Embryonic facial prominence (tissue), 1 donor: Measurements from ENCODE around the gene IL17RC.
"Not testable (repeated sequence)": the region's sequence is repeated elsewhere in the genome, so short reads cannot be mapped to it uniquely, and the experiment has no call there.

ENCODE experiments used
- DNase-seq: peaks from one replicate; pipeline ENCODE4 v3.0.0-alpha.2; 2016; ENCODE audit errors: extremely low spot score

Gene IL17RC

GRCh38 chr3:9915254-9916141 is 1.4 kb upstream of the IL17RC start:
- DNase-seq, result no peak

GRCh38 chr3:9916346-9916733 is 558 bp upstream of the IL17RC start:
- no peak for DNase-seq

GRCh38 chr3:9917820-9918219 is 922 bp downstream of the IL17RC start:
- no peak for DNase-seq

- DNase-seq, result no peak
Measured at GRCh38 chr3:9918261-9919038, 1.6 kb downstream of the IL17RC start.

- DNase-seq, result no peak
Measured at GRCh38 chr3:9928158-9928557, 11.3 kb downstream of the IL17RC start.

GRCh38 chr3:9930804-9931418 is 14.0 kb downstream of the IL17RC start:
- no peak for DNase-seq

- DNase-seq, result no peak
Measured at GRCh38 chr3:9932535-9932842, 15.6 kb downstream of the IL17RC start.

GRCh38 chr3:9932843-9933560 is 16.1 kb downstream of the IL17RC start:
- DNase-seq, result no peak

GRCh38 chr3:9933561-9934234 is 16.8 kb downstream of the IL17RC start, which contains the start of gene CRELD1:
TSS of gene CRELD1 (plus strand) at chr3:9933834. CDS start at chr3:9934439, 605 bp downstream.
- DNase-seq, result peak; percentile 82

- no peak for DNase-seq
Measured at GRCh38 chr3:9934235-9934621, 17.3 kb downstream of the IL17RC start.

GRCh38 chr3:9934993-9935392 is 18.1 kb downstream of the IL17RC start:
- no peak for DNase-seq

GRCh38 chr3:9935966-9936510 is 19.1 kb downstream of the IL17RC start:
- no peak for DNase-seq

- DNase-seq, result no peak
Measured at GRCh38 chr3:9937486-9938238, 20.8 kb downstream of the IL17RC start.

- DNase-seq, result no peak
Measured at GRCh38 chr3:9938966-9939365, 22.1 kb downstream of the IL17RC start.

GRCh38 chr3:9939906-9940305 is 23.0 kb downstream of the IL17RC start:
- not testable (repeated sequence) for DNase-seq

GRCh38 chr3:9940746-9941145 is 23.8 kb downstream of the IL17RC start:
- no peak for DNase-seq

GRCh38 chr3:9942164-9942563 is 25.3 kb downstream of the IL17RC start:
- no peak for DNase-seq

- no peak for DNase-seq
Measured at GRCh38 chr3:9942934-9943690, 26.2 kb downstream of the IL17RC start.

- no peak for DNase-seq
Measured at GRCh38 chr3:9944271-9944670, 27.4 kb downstream of the IL17RC start.

GRCh38 chr3:9945358-9945757 is 28.5 kb downstream of the IL17RC start:
- no peak for DNase-seq
